ENCODE results near the gene PRKAG2.

DNA sequence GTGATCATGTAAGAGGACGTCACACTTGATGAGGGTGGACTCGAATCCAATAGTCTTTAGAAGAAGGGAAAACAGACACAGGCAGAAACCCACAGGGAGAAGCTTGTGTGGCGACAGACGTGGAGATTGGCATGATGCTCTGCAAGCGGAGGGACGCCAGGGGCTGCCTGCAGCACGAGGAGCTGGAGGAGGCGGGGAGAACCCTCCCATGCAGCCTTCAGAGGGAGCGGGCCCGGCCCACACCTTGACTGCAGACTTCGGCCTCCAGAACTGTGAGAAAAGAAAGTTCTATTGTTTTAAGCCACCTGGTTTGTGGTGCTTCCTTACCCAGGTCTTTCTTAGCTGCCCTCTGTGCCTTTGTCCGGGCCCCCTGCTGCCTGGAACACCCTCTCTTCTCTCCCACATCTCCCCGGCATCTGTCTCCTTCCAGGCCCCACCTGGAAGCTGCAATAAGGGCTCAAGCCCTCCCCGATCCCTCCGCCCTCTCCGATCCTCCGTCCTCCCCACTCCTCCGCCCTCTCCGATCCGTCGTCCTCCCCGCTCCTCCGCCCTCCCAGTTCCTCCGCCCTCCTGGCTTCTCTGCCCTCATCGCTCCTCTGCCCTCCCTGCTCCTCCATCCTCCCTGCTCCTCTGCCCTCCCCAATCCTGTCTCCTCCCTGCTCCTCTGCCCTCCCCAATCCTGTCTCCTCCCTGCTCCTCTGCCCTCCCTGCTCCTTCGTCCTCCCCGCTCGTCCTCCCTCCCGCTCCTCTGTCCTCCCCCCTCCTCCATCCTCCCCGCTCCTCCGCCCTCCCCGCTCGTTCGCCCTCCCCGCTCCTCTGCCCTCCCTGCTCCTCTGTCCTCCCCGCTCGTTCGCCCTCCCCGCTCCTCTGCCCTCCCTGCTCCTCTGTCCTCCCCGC is 17.4 kb upstream of the PRKAG2 start:
- TF ChIP-seq, protein P1, sequence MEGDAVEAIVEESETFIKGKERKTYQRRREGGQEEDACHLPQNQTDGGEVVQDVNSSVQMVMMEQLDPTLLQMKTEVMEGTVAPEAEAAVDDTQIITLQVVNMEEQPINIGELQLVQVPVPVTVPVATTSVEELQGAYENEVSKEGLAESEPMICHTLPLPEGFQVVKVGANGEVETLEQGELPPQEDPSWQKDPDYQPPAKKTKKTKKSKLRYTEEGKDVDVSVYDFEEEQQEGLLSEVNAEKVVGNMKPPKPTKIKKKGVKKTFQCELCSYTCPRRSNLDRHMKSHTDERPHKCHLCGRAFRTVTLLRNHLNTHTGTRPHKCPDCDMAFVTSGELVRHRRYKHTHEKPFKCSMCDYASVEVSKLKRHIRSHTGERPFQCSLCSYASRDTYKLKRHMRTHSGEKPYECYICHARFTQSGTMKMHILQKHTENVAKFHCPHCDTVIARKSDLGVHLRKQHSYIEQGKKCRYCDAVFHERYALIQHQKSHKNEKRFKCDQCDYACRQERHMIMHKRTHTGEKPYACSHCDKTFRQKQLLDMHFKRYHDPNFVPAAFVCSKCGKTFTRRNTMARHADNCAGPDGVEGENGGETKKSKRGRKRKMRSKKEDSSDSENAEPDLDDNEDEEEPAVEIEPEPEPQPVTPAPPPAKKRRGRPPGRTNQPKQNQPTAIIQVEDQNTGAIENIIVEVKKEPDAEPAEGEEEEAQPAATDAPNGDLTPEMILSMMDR (IDR thresholded peaks at IDR 0.05 in 8 of 11, conservative IDR thresholded peaks at IDR 0.05 in 3 of 11), result no peak
- TF ChIP-seq POLR2AphosphoS5 (IDR thresholded peaks at IDR 0.05), result no peak
